NB4 (cell line): ENCODE data around the gene SEPTIN5.
A peak's percentile ranks its signal among the peaks of the same experiment; 100 is the strongest.

Experiments
- DNase-seq: peaks from one replicate; pipeline ENCODE4 v3.0.0; 2010; ENCODE audit warnings: low read depth
- H3K4me3 ChIP-seq: one replicate; pipeline ENCODE4 v1.5.1; 2011; ENCODE audit warnings: mild to moderate bottlenecking, low read depth, low read length, moderate library complexity
- CTCF ChIP-seq: IDR thresholded peaks from one replicate; pipeline ENCODE4 v1.5.1; 2012; ENCODE audit warnings: low read depth, low read length
- MAX ChIP-seq: IDR thresholded peaks from 2 replicates; pipeline ENCODE4 v1.6.1; 2011; ENCODE audit warnings: low read depth, low read length
- MYC ChIP-seq: IDR thresholded peaks from 2 replicates; pipeline ENCODE4 v1.6.1; 2011; ENCODE audit warnings: low read depth, low read length
- POLR2A ChIP-seq: IDR thresholded peaks from 2 replicates; pipeline ENCODE4 v1.6.1; 2011; ENCODE audit warnings: mild to moderate bottlenecking; ENCODE audit not compliant: insufficient read length; ENCODE audit errors: extremely low read depth

SEPTIN5 gene

GRCh38 chr22:19703869-19704268 is 10.4 kb upstream of the SEPTIN5 start:
- no peak overlapping the region for H3K4me3 ChIP-seq
- TF ChIP-seq POLR2A (no peak), MAX (no peak), MYC (no peak), CTCF (no peak)
- no peak for DNase-seq

GRCh38 chr22:19704355-19705015 is 9.8 kb upstream of the SEPTIN5 start:
- no peak for TF ChIP-seq CTCF
- no peak for TF ChIP-seq MAX
- no peak for TF ChIP-seq MYC
- no peak for TF ChIP-seq POLR2A
- H3K4me3 ChIP-seq: no peak overlapping the region
- no peak for DNase-seq

GRCh38 chr22:19705181-19705934 is 8.9 kb upstream of the SEPTIN5 start:
- no peak for DNase-seq
- H3K4me3 ChIP-seq: no peak overlapping the region
- TF ChIP-seq CTCF: peak; percentile 24
- no peak for TF ChIP-seq MYC

- TF ChIP-seq MAX: no peak
- TF ChIP-seq MYC: no peak
- TF ChIP-seq CTCF: no peak
- TF ChIP-seq POLR2A: no peak
- peak; percentile 34 for DNase-seq
- H3K4me3 ChIP-seq: no peak overlapping the region
Observed at GRCh38 chr22:19706661-19707151, 7.6 kb upstream of the SEPTIN5 start.

GRCh38 chr22:19707347-19708290 is 6.7 kb upstream of the SEPTIN5 start:
- TF ChIP-seq CTCF: no peak
- TF ChIP-seq POLR2A: no peak
- no peak for TF ChIP-seq MYC
- TF ChIP-seq MAX: no peak
- no peak overlapping the region for H3K4me3 ChIP-seq
- DNase-seq: no peak
